H1 (cell line): ENCODE data around the gene GRM8. TPM values are rescaled to one million over a fixed set of nuclear protein-coding genes. Genes with fewer than 3 reads are reported as not detected.

ENCODE experiments used
- CTCF ChIA-PET: fragments of 300-600 bp; sonication (Branson Sonifier 250); formaldehyde crosslinking; loops from one replicate; lab custom pipeline; 2021; ENCODE audit not compliant: partially characterized antibody; lab: Charles Lee
- POLR2A ChIA-PET: fragments of 300-600 bp; sonication (Branson Sonifier 250); formaldehyde crosslinking; loops from one replicate; lab custom pipeline; 2021; ENCODE audit warnings: inconsistent platforms; ENCODE audit not compliant: partially characterized antibody; lab: Charles Lee
- DNase-seq, 2 experiments: peaks; one replicate each; pipeline versions ENCODE4 v3.0.0 to v3.0.0-alpha.2; 2010 to 2022; ENCODE audit warnings: low spot score in 2 of 2, low read depth in 1 of 2, mixed read lengths in 1 of 2
- FAIRE-seq: peaks from 2 replicates; lab custom pipeline; 2011; peaks lifted over from hg19 to GRCh38; lab: Jason Lieb, UNC
- H2AFZ ChIP-seq: 2 replicates; pipeline ENCODE4 v1.8.1; 2012; ENCODE audit warnings: low read length, inconsistent platforms
- H2AK5ac ChIP-seq: 2 replicates; pipeline ENCODE4 v1.6.1; 2013; ENCODE audit warnings: low read depth, low read length
- H2BK120ac ChIP-seq: replicated peaks from 2 replicates; pipeline ENCODE3; 2013; ENCODE audit warnings: low read depth, low read length, inconsistent platforms
- H2BK12ac ChIP-seq: 2 replicates; pipeline ENCODE4 v1.6.1; 2013; ENCODE audit warnings: low read depth, low read length
- H2BK15ac ChIP-seq: 2 replicates; pipeline ENCODE4 v1.6.1; 2013; ENCODE audit warnings: low read length
- H2BK20ac ChIP-seq: 2 replicates; pipeline ENCODE4 v1.6.1; 2013; ENCODE audit warnings: low read length
- H2BK5ac ChIP-seq: 2 replicates; pipeline ENCODE4 v1.6.1; 2013; ENCODE audit warnings: low read depth, low read length
- H3K14ac ChIP-seq: 2 replicates; pipeline ENCODE4 v1.6.1; 2013; ENCODE audit warnings: inconsistent platforms; ENCODE audit not compliant: insufficient read length
- H3K18ac ChIP-seq: 2 replicates; pipeline ENCODE4 v1.6.1; 2013; ENCODE audit warnings: low read length; ENCODE audit errors: extremely low read depth
- H3K23ac ChIP-seq: 2 replicates; pipeline ENCODE4 v1.6.1; 2013; ENCODE audit warnings: inconsistent platforms; ENCODE audit not compliant: insufficient read length
- H3K23me2 ChIP-seq: 2 replicates; pipeline ENCODE4 v1.6.1; 2013; ENCODE audit warnings: low read depth, low read length
- H3K27ac ChIP-seq: 2 replicates; pipeline ENCODE4 v1.6.1; 2011; ENCODE audit warnings: low read depth, low read length, inconsistent platforms
- H3K27me3 ChIP-seq, 4 experiments: replicated peaks in 1 of 4; 1 replicate in 1 of 4; 2 replicates in 3 of 4; pipeline versions ENCODE4 v1.6.1 to v1.8.1; 2011 to 2013; ENCODE audit warnings: low read length in 3 of 4, mild to moderate bottlenecking in 3 of 4, inconsistent platforms in 2 of 4, mixed read lengths in 2 of 4, moderate library complexity in 1 of 4; ENCODE audit not compliant: control insufficient read depth in 3 of 4, insufficient read depth in 3 of 4; ENCODE audit errors: extremely low read depth in 1 of 4
- H3K36me3 ChIP-seq, 4 experiments: 2 replicates each; pipeline versions ENCODE4 v1.6.1 to v1.8.1; 2011 to 2013; ENCODE audit warnings: mild to moderate bottlenecking in 4 of 4, low read length in 3 of 4, moderate library complexity in 2 of 4, control low read depth in 1 of 4, inconsistent platforms in 1 of 4; ENCODE audit not compliant: insufficient read depth in 4 of 4, control insufficient read depth in 2 of 4
- H3K4ac ChIP-seq: replicated peaks from 2 replicates; pipeline ENCODE3; 2013; ENCODE audit warnings: low read length, low read depth, mixed read lengths, inconsistent platforms; ENCODE audit not compliant: insufficient read length
- H3K4me1 ChIP-seq, 4 experiments: replicated peaks in 1 of 4; 1 replicate in 1 of 4; 2 replicates in 3 of 4; pipeline versions ENCODE4 v1.6.1 to v1.8.1; 2011 to 2013; ENCODE audit warnings: low read length in 3 of 4, inconsistent platforms in 2 of 4, mixed read lengths in 1 of 4; ENCODE audit not compliant: insufficient read depth in 4 of 4, control insufficient read depth in 3 of 4
- H3K4me2 ChIP-seq, 2 experiments: 2 replicates each; pipeline versions ENCODE4 v1.6.1 to v1.8.1; 2011 to 2013; ENCODE audit warnings: low read depth in 2 of 2, low read length in 2 of 2, control low read depth in 1 of 2, inconsistent platforms in 1 of 2, mild to moderate bottlenecking in 1 of 2; ENCODE audit not compliant: insufficient read depth in 1 of 2
- H3K4me3 ChIP-seq, 4 experiments: fragments of 200-600, 300-600 bp in 1 of 4; sonication (generic), shearing (Covaris generic), sonication (Bioruptor Twin) in 1 of 4; 2 replicates each; pipeline versions ENCODE4 v1.5.1 to v1.8.1; 2011 to 2016; ENCODE audit warnings: low read length in 4 of 4, low read depth in 3 of 4, control low read depth in 2 of 4, inconsistent platforms in 2 of 4, mild to moderate bottlenecking in 2 of 4, mixed read lengths in 1 of 4, moderate library complexity in 1 of 4; ENCODE audit not compliant: insufficient read depth in 2 of 4; ENCODE audit errors: extremely low read depth in 1 of 4
- H3K56ac ChIP-seq: replicated peaks from 2 replicates; pipeline ENCODE3; 2013; ENCODE audit warnings: low read depth, mild to moderate bottlenecking, mixed read lengths, low read length, inconsistent platforms; ENCODE audit not compliant: insufficient read length
- H3K79me1 ChIP-seq: 2 replicates; pipeline ENCODE4 v1.6.1; 2013; ENCODE audit warnings: low read depth, low read length, control low read depth
- H3K79me2 ChIP-seq, 2 experiments: 2 replicates each; pipeline versions ENCODE4 v1.6.1 to v1.8.1; 2012 to 2013; ENCODE audit warnings: low read length in 2 of 2, mild to moderate bottlenecking in 2 of 2, inconsistent platforms in 1 of 2; ENCODE audit not compliant: insufficient read depth in 2 of 2, control insufficient read depth in 1 of 2
- H3K9ac ChIP-seq, 4 experiments: replicated peaks in 1 of 4; 1 replicate in 1 of 4; 2 replicates in 3 of 4; pipeline versions ENCODE4 v1.6.1 to v1.8.1; 2011 to 2013; ENCODE audit warnings: low read depth in 3 of 4, low read length in 3 of 4, control low read depth in 2 of 4, mild to moderate bottlenecking in 2 of 4, moderate library complexity in 2 of 4, inconsistent platforms in 1 of 4; ENCODE audit errors: extremely low read depth in 1 of 4
- H3K9me3 ChIP-seq, 2 experiments: 2 replicates each; pipeline versions ENCODE4 v1.6.1 to v1.8.1; 2012 to 2013; ENCODE audit warnings: mild to moderate bottlenecking in 2 of 2, moderate library complexity in 2 of 2, control low read depth in 1 of 2, inconsistent platforms in 1 of 2, low read depth in 1 of 2, low read length in 1 of 2, mixed read lengths in 1 of 2; ENCODE audit not compliant: insufficient read depth in 2 of 2
- H4K20me1 ChIP-seq, 2 experiments: replicated peaks in 1 of 2; 2 replicates each; pipeline versions ENCODE3 to v1.8.1; 2011 to 2013; ENCODE audit warnings: inconsistent platforms in 2 of 2, low read length in 2 of 2, mild to moderate bottlenecking in 1 of 2; ENCODE audit not compliant: insufficient read depth in 2 of 2, control insufficient read depth in 1 of 2
- H4K5ac ChIP-seq: 2 replicates; pipeline ENCODE4 v1.6.1; 2013; ENCODE audit warnings: low read length, low read depth, mixed read lengths, inconsistent platforms; ENCODE audit not compliant: insufficient read length
- H4K8ac ChIP-seq: 2 replicates; pipeline ENCODE4 v1.8.0; 2013; ENCODE audit warnings: mild to moderate bottlenecking, moderate library complexity, low read length, inconsistent platforms; ENCODE audit not compliant: insufficient read depth; ENCODE audit errors: extremely low read depth
- H4K91ac ChIP-seq: replicated peaks from 2 replicates; pipeline ENCODE3; 2013; ENCODE audit warnings: low read length, mixed read lengths, inconsistent platforms; ENCODE audit not compliant: insufficient read length
- USF2 ChIP-seq: IDR thresholded peaks from 2 replicates; pipeline ENCODE4 v1.6.1; 2011; ENCODE audit warnings: low read length, improper control_type of control experiment
- WGBS, 2 experiments: shearing (Covaris generic) in 1 of 2; methylation state at CpG; one replicate each; pipeline versions ENCODE4 v1.1.6 to v1.1.7; 2013 to 2015; ENCODE audit warnings: low lambda C conversion rate in 2 of 2, mixed read lengths in 2 of 2, inconsistent platforms in 1 of 2, low coverage in 1 of 2, missing lambda C conversion rate in 1 of 2; ENCODE audit not compliant: insufficient replicate concordance in 2 of 2, insufficient coverage in 1 of 2, insufficient read length in 1 of 2; ENCODE audit errors: extremely low coverage in 1 of 2, missing lambda C conversion rate in 1 of 2; 5-methylcytosine and 5-hydroxymethylcytosine counted together
- polyA plus RNA-seq, 7 experiments: library from polyadenylated mRNA; depleted of rRNA in 3 of 7; stranded (reverse) in 5 of 7; unstranded in 2 of 7; fragments of >200 nt in 5 of 7; fragments of 200-250 nt in 2 of 7; gene quantifications; 1 replicate in 5 of 7; 2 replicates in 1 of 7; 4 replicates in 1 of 7; pipeline versions ENCODE4 v1.2.1 to v1.2.3, GENCODE V29; 2011 to 2013; ENCODE audit warnings: missing spikeins in 2 of 7, mixed read lengths in 2 of 7
- total RNA-seq: library from RNA; stranded (reverse); fragmentation: NEBNext Ultra II Directional; extraction: Animal tissue kit (Norgen Biotek cat#: 25700); gene quantifications from 2 replicates; pipeline ENCODE4 v1.2.1, GENCODE V29; 2021

The GRM8 gene
- total and polyA plus RNA-seq, 2 of the 8 experiments (the other 6 are each of a cell fraction or from before 2014, with no cell fraction given), result 2.6 to 2.8 TPM

- Histone ChIP-seq H3K4ac (no peak overlapping the region), H3K9ac (no peak overlapping the region), H3K36me3 (no peaks in the 10 kb centered on the region), H2AFZ (no peak overlapping the region), H3K4me3 (no peak overlapping the region), H3K79me1 (no peaks in the 10 kb centered on the region), H4K91ac (no peak overlapping the region), H2BK15ac (no peak overlapping the region), H4K8ac (no peak overlapping the region), H3K4me1 (peaks cover 0 to 2% (median under 1%) of the 10 kb centered on the region in 4 experiments; a peak in 2 of 7 replicates), H2BK20ac (no peak overlapping the region), H3K4me2 (no peak overlapping the region), H3K18ac (no peak overlapping the region), H3K23ac (no peak overlapping the region), H4K5ac (no peak overlapping the region), H3K23me2 (no peaks in the 10 kb centered on the region), H3K56ac (no peak overlapping the region), H3K27me3 (no peaks in the 10 kb centered on the region), H3K27ac (no peak overlapping the region), H2BK5ac (no peak overlapping the region), H3K9me3 (no peaks in the 10 kb centered on the region), H4K20me1 (no peaks in the 10 kb centered on the region), H2BK120ac (no peak overlapping the region), H2AK5ac (no peak overlapping the region), H3K14ac (no peak overlapping the region), H2BK12ac (no peak overlapping the region), H3K79me2 (no peaks in the 10 kb centered on the region)
- FAIRE-seq, result no peak
- CTCF ChIA-PET, result no interaction called here
- 97% methylated on average over 2 of the region's 2 CpGs; no CpG with 5 or more reads in 1 of the 2 experiments for WGBS, 2 experiments
- no peak for DNase-seq
- no peak for TF ChIP-seq USF2
- POLR2A ChIA-PET, result no interaction called here
Measured at GRCh38 chr7:126780993-126781392, 471.7 kb downstream of the GRM8 start.
